Stimulated activated CD8-positive, alpha-beta memory T cell treated with anti-CD3 and anti-CD28 coated beads, Interleukin-12 subunit alpha, Interleukin-12 subunit beta, amount 100 ng/mL, for 4 hours (primary cell): Measurements from ENCODE around the gene UNC13C.

Experiments
- DNase-seq: peaks from one replicate; pipeline ENCODE4 v3.0.0-alpha.2; 2020; ENCODE audit warnings: low read depth

UNC13C gene

DNA sequence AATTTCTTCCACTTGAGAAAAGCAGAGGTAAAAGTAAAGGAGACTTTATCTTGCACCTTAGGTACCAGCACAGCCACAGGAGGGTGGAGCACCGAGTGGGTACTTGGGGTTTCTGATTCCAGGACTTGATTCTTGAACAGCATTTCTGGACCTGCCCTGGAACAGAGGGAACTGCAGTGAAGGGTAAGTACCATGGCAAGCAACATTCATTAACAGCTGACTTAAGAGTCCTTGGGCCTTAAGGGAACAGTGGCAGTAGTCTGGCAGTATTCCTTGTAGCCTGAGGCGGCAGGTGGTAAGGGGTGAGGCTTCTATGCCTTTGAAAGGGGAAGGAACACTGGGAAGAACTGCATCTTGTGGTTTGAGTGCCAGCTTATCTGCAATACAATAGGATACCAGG is 666.6 kb downstream of the UNC13C start:
- DNase-seq: no peak

DNA sequence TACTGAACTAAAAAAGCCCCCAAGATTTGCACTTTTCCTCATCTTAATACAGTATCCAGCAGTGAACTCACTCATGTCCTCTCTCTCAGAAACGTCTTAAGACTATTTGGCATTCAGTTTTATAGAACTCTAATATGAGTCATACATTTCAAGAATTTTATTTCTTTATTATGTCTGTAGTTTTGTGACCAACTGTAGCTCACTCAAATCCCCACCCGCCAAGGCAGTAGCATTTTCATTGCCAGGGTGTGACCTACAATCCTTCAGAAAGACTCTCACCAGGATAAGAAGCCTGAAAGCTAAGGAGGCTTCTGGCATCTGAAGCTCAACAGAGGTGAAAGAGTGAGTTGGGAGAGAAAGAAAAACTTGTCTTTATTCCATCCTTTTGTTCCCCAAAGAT is 681.4 kb downstream of the UNC13C start:
- DNase-seq: no peak

DNA sequence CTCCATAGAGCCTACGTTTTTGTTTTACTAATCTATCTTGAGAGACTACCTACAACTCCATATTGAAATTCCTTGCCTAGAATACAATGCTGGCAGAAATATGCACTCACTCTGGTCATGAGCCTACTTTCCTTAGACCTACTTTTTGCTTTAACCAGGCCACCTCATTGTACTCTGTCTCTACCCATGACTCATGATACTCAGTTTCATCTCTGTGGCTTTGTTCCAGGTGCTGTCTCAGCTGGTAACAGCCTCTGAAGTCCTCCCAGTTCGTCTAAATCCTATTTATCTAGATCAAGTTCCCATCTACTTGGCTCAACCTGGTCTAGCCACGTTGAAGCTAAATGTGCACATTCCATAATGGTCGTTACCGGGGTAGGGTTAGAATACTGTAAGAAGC is 682.1 kb downstream of the UNC13C start:
- DNase-seq: no peak

DNA sequence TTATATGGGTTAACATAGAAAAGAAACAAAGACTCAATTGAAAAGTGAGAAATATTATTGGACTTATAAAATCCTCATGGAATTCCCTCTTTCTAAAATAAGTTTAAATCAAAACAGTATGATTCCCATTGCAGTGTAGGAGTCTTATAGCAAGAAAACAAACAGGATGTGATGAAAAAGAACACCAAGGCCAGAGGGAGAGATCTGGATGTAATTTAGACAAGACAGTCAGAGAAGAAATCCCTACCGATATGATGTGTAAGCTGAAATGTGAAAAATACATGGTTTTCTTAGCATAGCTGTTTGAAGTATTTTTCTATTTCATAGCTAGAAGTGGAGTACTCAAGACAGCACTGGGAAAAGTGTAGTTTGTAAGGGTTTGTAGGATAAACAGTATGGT is 697.0 kb downstream of the UNC13C start:
- no peak for DNase-seq

DNA sequence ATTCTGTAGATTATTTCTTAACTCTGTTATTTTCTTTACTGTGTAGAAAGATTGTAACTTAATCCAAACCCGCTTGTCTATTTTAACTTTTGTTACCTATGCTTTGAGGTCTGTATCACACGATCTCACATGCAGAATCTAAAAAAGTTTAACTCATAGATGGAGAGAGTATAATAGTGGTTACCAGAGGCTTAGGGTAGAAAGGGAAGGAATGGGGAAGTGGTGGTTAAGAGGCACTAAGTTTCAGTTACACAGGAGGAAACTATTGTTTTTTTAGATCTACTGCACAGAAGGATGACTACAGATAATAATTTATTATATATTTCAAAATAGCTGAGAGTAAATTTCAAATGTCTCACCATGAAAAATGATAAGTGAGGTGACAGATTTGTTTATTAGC is 703.3 kb downstream of the UNC13C start:
- no peak for DNase-seq
